DMS79 treated with DMSO at 0.1 percent for 48 hours (cell line): ENCODE measurements around the gene GRIK5.

Experiments
- DNase-seq: peaks from one replicate; lab custom pipeline; 2025; lab: John Stamatoyannopoulos, UW

The GRIK5 gene

DNA sequence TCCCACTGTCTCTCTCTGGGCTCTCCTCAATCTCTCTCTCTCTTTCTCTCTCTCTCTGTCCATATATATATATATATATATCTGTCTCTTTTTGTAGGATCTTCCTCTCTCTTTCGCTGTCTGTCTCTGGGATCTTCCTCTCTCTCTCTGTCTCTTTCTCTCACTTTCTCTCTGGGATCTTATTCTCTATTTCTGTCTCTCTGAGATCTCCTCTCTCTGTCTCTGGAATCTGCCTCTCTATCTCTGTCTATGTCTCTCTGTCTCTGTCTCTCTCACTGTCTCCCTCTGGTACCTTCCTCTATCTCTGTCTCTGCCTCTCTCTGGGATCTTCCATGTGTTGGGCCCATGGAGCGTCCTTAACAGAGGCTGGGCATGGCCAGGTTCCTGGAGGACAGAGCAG lies 79.4 kb downstream of the GRIK5 start:
- DNase-seq = no peak

DNA sequence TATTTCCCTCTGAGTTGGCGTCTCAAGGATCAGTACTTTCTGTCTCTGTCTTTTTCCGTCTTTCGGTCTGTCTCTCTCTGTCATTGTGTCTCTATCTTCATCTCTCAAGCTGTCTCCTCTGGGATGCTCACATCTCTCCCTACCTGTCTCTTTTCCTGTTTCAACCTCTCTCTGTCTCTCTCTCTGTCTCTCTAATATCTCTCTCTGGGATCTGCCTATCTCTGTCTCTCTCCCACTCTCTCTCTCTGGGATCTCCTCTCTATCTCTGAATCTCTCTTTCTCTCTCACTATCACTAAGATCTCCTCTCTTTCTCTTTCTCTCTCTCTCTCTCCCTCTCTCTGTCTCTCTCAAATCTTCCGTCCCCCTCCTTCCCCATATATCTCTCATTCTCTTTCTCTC lies 80.0 kb downstream of the GRIK5 start:
- DNase-seq = no peak

DNA sequence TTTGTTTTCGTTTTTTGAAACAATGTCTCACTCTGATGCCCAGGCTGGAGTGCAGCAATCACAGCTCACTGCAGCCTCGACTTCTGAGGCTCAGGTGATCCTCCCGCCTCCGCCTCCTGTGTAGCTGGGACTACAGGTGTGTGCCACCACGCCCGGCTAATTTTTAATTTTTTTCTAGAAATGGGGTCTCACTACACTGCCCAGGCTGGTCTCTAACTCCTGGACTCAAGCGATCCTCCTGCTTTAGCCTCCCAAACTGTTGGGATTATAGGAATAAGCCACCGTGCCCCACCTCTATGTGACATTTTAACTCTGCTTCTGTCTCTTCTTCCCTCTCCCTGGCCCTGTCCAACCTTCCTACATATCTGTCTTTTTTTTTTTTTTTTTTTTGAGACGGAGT lies 81.1 kb downstream of the GRIK5 start:
- no peak for DNase-seq

DNA sequence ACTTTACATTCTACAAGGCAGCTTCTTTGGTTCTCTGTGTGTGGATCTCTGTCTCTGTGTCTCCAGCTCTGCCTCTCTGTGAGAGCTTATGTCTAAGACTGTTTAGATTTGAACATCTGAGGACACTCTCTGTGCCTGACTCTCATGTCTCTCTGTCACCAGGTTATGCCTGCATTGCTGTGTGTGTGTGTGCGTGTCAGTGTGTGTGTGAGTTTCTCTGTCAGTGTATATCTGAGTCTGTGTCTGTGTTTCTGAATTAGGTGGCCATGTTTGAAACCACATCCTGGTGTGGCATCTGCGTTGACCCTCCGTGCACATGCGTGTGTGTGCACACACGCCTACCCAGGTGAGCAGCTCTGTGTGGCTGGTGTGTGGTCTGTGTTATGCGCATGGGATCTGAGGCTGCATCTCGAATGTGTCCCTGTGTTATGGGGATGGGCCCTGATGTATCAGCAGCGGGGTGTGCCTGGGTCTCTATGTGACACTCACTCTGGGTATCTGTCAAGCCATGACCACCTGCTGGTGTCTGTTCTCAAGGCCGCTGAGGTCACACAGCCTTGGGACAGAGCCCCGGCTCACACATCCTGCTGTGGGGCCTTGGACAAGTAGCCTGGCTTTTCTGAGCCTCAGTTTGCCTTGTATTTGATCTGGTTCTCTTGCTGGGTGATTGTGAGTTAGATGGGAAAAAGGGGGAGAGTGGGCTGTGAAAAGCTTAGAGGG lies 82.7 kb downstream of the GRIK5 start:
- DNase-seq = no peak

DNA sequence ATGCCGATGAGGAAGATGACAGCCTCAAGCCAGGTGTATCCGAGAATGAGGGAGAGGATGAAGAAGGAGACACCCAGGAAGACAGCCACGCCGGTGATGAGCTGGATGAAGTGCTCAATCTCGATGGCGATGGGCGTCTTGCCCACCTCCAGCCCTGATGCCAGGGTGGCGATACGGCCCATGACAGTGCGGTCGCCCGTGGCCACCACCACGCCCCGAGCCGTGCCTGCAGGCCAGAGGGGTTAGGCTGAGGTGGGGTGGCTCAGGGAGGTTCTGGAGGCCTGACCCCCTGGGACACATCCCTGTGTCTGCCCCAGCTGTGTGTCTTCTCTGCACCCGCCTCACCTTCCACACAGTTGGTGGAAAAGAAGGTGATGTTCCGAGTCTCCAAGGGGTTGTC lies 85.0 kb downstream of the GRIK5 start:
- no peak for DNase-seq

DNA sequence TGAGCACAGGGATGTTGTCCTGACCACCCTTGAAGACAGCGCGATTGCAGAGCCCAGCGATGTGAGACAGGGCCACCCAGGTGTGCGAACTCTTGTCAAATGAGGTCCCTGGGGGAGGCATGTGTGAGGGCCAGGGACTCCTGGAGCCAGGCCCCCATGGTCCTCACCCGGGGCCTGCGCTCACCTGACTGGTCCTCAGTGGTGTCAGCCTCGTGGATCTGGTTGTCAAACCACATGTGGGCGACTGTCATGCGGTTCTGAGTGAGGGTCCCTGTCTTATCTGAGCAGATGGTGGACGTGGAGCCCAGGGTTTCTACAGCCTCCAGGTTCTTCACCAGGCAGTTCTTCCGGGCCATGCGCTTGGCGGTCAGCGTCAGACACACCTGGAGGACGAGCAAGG lies 88.3 kb downstream of the GRIK5 start:
- no peak for DNase-seq

DNA sequence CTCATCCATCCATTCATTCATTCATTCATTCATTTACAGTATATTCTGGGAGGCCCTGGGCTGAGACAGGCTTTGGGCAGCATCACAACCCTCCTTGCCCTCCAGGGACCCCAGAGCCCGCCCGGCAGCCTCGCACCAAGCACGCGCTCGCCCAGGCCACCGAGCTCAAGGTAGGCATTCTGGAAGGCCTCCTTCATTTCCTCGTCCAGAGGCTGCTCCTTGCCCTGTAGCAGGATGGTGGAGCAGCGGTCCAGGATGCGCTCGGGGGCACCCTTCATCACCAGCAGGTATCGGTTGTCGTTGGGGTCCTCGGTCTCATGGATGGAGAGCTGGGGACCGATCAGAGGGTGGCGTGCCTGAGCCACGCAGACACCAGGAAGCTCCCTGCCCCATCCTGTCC lies 91.5 kb downstream of the GRIK5 start:
- no peak for DNase-seq

DNA sequence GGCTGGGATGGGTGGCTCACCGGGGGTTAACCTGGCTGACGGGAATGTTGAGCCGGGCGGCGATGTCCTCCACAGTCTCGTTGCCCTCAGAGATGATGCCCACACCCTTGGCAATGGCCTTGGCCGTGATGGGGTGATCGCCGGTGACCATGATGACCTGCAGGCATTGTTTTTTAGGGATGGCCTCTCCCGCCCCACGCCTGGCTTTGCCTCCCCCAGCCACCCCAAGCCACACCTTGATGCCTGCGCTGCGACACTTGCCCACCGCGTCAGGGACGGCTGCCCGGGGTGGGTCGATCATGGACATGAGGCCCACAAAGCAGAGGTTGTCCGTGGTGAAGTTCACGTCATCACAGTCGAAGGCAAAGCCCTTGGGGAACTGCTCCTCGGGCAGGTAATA lies 92.1 kb downstream of the GRIK5 start:
- DNase-seq = no peak

DNA sequence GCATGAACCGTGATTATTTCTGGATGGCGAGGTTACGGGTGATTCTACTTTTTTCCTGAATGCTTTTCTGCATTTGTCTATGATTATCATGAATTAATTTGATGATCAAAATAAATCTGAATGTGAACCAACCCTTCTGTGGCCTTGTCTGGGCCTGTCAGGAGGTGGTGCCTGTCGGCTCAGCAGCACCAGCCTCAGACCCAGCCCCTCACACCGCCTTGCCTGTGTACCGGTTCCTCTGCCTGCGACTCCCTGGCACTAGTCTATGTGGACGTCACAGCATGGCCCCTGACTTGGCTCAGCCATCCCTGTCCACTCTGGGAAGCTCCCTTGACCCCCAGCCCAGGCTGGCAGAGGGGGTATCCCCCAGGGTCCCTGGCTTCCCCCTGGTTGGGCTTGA lies 95.4 kb downstream of the GRIK5 start:
- DNase-seq = no peak

DNA sequence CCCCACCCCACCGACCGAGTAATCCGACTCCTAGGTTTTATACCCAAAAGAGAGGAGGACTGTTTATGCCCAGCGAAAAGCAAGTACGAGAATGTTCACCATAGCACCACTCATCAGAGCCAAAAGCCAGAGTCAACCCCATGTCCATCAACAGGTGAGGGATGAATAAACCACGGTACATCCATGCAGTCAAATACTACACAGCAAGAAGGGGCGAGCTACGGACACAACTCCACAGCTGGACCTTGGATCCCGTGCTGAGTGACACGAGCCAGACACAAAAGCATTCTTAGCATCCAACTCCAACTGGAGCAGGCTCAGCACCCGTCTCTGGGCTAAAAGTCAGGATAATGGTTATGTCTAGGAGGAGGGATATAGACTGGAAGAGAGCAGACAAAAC lies 98.6 kb downstream of the GRIK5 start:
- no peak for DNase-seq

DNA sequence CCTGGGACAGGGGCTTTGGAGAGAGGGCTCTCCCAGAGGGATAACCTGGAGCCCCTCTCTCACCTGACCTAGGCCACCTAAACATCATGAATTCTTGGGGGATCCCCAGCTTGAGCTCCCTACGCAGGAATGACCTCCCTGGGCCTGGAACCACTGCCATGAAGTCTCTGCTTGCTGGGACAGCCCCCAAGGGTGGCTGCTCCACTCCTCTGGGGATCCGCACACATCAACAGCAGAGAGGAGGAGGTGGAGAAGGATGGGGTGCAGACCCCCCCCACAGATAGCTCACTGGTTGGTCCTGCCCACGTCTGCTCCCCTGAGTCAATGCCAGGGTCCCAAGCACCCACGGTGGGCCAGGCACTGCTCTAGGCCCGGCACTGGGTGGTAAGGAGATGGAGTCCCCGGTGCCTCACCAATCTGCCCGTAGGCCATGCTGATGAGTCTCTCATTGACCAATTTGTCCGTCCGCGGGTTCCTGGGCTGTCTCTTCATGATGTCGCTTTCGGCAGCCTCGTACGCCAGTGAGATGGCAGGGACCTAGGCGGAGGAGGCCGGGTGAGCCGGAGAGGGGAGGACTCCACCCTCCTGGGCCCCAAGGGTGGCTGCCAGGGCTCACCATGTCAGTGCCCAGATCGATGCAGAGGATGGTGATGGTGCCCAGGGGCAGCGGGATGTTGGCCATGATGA lies 100.1 kb downstream of the GRIK5 start:
- DNase-seq = no peak

DNA sequence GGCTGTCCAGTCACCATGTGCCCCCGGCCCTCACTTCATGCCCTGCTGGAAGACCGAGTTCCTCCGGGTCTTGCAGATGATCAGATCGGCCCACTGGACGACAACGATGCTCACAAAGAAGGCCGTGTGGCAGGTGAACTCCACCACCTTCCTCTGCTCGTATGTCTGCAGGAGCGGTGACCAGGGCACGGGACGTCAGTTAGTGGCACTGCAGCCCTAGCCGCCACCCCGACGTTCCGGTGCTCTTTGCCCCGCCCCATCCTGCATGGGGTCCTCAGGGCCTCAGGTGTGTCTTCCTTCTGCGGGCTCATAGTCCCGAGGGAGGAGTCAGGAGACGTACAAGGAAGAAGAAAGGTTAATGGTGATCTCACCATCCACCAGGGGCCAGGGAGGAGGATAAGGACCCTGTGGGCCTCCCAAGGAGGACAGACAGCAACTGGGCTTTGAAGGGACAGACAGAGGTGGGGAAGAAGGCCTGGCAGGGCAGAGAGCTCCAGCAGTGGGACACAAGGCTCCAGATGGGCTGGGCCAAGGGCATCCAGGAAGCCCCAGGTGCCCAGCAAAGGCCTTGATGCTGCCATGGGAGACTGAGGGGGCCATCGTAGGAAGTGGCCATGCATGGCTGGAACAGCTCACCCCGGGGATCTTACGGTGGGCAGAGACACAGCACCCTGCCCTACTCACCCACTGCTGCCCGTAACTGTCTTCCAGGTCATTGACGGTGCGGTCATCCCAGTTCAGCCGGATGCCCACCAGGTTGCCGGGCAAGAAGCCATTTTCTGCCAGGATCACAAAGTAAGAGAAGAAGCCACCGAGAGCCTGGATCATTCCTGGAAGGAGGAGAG lies 101.0 kb downstream of the GRIK5 start:
- DNase-seq = no peak

DNA sequence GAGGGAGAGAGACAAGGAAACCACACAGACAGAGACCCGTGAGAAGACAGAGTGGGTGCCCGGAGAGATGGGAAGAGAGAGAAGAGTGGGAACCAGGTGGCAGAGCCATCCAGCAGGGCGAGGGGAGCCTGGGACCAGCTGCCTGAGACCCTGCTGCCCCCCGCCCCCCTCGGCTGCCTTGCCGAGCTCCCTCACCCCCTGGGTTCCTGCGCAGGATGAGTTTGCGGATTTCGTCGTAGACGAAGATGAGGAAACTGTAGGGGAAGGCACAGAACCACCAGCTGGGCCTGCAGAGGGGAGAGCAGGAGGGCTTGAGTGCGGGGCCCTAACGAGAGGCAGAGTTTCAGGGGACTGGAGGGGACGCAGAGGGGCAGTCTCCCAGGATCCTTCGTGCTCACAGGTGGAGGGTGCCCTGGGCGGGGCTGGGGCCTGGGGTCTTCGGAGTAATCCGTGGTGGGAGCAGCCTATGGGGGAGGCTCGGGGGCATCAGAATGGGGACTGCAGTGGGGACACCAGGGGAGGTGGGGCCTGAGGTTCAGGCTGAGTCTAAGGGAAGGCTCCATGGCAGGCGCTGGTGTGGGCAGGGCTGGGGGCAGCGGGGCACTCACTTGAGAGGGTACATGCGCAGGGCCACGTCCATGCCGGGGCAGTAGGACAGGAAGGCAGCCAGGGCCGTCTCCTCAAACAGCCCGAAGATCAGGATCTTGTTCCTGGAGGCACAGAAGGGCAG lies 102.8 kb downstream of the GRIK5 start:
- no peak for DNase-seq

DNA sequence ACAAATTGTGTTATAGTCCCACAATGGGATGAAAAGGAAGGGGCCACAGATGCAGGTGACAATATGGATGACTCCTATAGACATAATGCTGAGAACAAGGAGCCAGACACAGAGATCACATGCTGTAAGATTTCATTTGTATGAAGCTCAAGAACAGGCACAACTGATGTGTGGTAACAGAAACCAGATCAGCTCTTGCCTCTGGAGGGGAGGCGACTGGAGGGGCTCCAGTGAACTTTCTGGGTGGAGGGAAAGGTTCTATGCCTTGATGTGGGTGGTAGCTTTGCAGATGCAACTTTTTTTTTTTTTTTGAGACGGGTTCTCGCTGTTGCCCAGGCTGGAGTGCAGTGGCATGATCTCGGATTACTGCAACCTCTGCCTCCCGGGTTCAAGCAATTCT lies 104.9 kb downstream of the GRIK5 start:
- DNase-seq = no peak

DNA sequence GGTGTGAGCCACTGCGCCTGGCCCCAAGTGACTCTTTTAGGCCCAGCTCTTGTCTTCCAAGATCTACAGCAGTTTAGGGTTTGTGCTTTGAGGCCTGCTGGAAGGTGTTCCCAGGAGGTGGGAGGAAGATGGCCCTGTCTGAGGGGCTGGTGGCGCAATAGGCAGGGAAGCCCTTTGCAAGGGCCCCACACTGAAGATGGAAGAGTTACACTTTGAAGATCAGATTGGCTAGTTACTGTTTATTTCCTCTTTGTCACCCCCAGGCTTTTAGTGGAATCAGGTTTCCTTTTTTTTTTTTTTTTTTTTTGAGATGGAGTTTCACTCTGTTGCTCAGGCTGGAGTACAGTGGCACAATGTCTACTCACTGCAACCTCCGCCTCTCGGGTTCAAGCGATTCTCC lies 109.0 kb downstream of the GRIK5 start:
- no peak for DNase-seq

DNA sequence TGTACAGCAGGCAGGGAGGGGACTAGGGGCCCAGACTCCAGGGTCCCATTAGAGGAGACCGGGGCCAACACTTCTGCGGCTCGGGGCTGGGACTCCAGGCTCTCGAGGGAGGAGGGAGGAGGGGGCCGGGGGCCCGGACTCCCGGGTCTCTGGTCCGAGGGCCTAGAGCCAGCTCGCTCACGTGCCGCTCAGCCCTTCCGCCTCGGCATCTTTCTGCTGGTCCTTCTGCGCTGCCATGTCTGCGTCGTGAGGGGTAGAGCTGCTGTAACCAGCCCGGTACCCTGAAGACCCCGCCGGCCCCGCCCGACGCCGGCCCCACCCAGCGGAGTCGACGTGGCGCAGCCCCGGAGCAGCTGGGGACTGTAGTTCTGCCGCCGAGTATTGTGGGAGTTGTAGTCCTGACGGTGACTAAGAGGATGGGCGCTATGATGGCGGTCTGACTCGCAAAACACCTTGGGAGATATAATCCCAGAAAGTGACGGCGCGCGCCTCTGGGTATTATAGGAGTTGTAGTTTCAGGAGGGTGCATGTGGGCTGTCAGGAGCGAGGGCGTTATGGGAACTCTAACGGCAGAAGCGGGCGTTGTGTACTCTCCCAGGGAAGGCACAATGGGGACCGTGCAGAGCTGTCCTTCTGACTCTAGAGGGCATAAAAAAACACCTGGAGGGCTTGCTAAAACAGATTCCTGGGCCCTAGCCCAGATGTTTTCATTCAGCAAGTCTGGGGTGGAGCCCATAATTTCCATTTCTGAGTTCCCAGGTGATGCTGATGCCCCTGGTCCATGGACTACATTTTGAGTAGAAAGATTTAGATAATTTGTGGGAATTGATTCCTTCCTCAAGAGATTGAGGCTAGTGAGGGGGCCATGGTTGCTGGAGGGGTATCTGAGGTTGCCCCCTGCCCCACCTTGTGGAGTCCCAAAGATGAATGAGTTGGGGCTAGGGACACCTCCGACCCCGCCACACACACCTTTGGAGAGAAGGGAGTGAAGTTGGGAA lies 110.7 kb downstream of the GRIK5 start, which contains the start of gene RABAC1:
Gene RABAC1 (minus strand): TSS at position 266 of the 998 bp plus-strand sequence. CDS start 29 bp downstream, at position 237.
- DNase-seq = peak; percentile 96

DNA sequence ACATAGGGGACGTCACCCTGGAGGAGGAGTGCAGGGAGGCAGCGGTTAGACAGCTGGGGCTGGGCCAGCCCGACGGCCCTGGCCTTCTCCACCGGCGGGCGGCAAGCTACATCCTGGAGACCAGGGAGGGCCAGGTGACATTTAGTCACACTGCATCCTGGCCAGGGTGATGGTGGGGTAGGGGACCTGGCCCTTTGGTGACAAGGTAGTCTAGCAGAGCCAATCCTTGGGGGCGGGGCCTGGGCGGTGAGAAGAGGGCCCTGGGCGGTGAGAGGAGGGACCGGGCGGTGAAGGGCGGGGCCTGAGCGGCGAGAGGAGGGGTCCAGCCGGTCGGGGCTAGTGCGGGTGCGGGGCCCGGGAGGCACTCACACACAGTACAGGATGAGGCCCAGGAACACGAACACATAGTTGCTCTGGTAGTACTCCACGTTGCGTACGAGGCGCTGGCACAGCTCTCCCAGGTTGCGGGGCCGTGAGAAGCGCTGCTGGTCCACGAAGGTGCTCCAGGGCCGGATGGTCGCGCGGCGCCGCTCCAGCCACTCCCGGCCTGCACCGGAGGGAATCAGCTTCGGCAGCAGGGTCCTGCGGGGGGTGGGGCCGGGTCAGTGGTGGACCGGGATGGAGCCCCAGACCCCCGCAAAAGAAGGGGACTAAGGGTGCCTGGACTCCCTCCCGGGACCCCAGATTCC lies 111.5 kb downstream of the GRIK5 start:
- DNase-seq = peak; percentile 72

DNA sequence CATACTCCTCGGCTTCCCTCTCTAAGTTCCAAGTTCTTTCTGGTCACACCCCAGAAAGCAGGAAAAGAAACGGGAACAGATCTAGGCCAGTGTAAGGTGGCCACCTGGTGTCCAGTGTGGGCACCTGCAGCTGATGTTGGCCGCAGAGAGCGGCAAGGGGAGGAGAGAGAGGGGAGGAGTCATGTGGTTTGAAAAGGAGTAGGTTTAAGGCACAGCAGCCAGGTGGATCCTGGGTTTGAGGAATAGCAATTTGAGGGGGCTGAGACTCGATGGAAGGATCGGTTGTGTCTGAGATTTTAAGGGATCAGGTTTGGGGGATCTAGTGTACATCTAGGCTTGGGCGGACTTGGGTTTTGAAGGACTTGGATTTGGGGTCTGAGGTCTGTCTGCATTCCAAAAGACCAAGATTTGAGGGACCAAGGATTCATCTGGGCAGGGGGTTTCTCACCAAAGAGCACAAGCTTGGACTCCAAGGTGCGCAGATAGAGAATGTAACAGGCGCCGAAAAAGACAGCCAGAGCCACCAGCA lies 112.1 kb downstream of the GRIK5 start:
- peak; percentile 91 for DNase-seq

DNA sequence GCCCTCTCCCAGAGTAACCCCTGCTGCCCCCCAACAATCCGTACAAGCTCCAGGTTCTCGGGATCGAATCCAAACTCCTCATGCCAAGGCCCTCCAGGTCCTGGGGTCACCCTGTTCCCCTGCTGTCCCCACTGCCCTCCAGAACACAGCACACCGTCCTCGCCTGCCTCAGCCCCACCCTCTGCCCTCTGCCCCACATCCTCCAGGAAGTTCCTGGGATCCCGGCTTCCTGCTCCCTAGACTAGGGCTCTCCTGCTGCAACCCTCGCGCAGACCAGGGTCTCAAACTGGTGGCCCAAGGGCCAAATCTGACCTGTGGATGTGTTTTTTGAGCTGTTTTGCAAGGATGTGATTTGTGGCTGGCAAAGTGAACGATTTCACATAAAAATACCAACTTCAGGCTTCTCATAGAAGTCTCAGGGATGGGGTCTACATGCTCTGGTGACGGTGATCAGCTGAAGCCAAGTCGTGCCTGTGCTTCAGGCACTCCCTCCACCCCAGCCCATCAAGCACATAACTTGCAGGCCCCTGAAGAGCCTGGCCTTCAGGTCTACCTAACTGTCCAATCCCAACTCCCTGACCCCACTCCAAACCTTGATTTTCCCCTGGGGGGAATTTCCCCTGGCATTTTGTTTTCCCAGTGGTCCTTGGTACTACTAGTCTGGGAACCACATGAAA lies 112.7 kb downstream of the GRIK5 start:
- DNase-seq = no peak
